ENCODE measurements around the gene MKRN1.
"Not testable (repeated sequence)": the region's sequence is repeated elsewhere in the genome, so short reads cannot be mapped to it uniquely, and the experiment has no call there.

The MKRN1 gene

GRCh38 chr7:140489026-140489359 lies 9.7 kb upstream of the MKRN1 start:
- no peak for DNase-seq

GRCh38 chr7:140485500-140486265 lies 6.4 kb upstream of the MKRN1 start:
- DNase-seq, result no peak

GRCh38 chr7:140484951-140485499 lies 5.7 kb upstream of the MKRN1 start:
- no peak for DNase-seq

GRCh38 chr7:140484479-140484878 lies 5.2 kb upstream of the MKRN1 start:
- DNase-seq, result no peak

GRCh38 chr7:140479739-140480084 lies 407 bp upstream of the MKRN1 start:
- no peak for DNase-seq

GRCh38 chr7:140478246-140479061 lies 851 bp downstream of the MKRN1 start:
- peak; percentile 84 for DNase-seq

- DNase-seq, result no peak
Measured at GRCh38 chr7:140476698-140477261, 2.5 kb downstream of the MKRN1 start.

- DNase-seq, result peak; percentile 17
Measured at GRCh38 chr7:140475747-140476333, 3.5 kb downstream of the MKRN1 start.

GRCh38 chr7:140463111-140463510 lies 16.2 kb downstream of the MKRN1 start:
- no peak for DNase-seq

GRCh38 chr7:140458916-140459315 lies 20.4 kb downstream of the MKRN1 start:
- no peak for DNase-seq

GRCh38 chr7:140458201-140458600 lies 21.1 kb downstream of the MKRN1 start:
- no peak for DNase-seq

- no peak for DNase-seq
Measured at GRCh38 chr7:140456551-140457051, 22.7 kb downstream of the MKRN1 start.

GRCh38 chr7:140455743-140456142 lies 23.6 kb downstream of the MKRN1 start:
- DNase-seq, result no peak

- no peak for DNase-seq
Measured at GRCh38 chr7:140454657-140455015, 24.7 kb downstream of the MKRN1 start.

- not testable (repeated sequence) for DNase-seq
Measured at GRCh38 chr7:140453785-140454656, 25.3 kb downstream of the MKRN1 start.

- DNase-seq, result no peak
Measured at GRCh38 chr7:140453273-140453672, 26.0 kb downstream of the MKRN1 start.

- DNase-seq, result no peak
Measured at GRCh38 chr7:140451716-140452115, 27.6 kb downstream of the MKRN1 start.

GRCh38 chr7:140448781-140449480 lies 30.4 kb downstream of the MKRN1 start:
- no peak for DNase-seq

- DNase-seq, result no peak
Measured at GRCh38 chr7:140447841-140448240, 31.5 kb downstream of the MKRN1 start.

- DNase-seq, result no peak
Measured at GRCh38 chr7:140446467-140446866, 32.8 kb downstream of the MKRN1 start.

- DNase-seq, result no peak
Measured at GRCh38 chr7:140441519-140441918, 37.8 kb downstream of the MKRN1 start.

Data from right kidney (tissue), 1 donor.